ENCODE measurements around the gene LY6G6D.

- no peak for TF ChIP-seq CTCF (IDR thresholded peaks at IDR 0.05; ENCODE audit: extremely low read depth in 1 of 2, insufficient read depth in 1 of 2, low read depth in 1 of 2, low read length in 2 of 2)
- TF ChIP-seq POLR2A (IDR thresholded peaks at IDR 0.05; ENCODE audit: low read depth, low read length): no peak
- TF ChIP-seq EZH2 (IDR thresholded peaks at IDR 0.05; ENCODE audit: borderline replicate concordance, low read depth, low read length, severe bottlenecking): no peak
- TF ChIP-seq MAX (IDR thresholded peaks at IDR 0.05; ENCODE audit: insufficient read depth, insufficient read length): no peak
Measured at GRCh38 chr6:31708224-31708623, 6.9 kb upstream of the LY6G6D start.

Measured in endothelial cell of umbilical vein (primary cell).